DMS153 treated with DMSO at 0.1 percent for 48 hours (cell line): ENCODE results near the gene NECTIN2.
"Not testable (repeated sequence)": the region's sequence is repeated elsewhere in the genome, so short reads cannot be mapped to it uniquely, and the experiment has no call there.

Experiments used
- DNase-seq: peaks from one replicate; lab custom pipeline; 2025; ENCODE audit not compliant: unreplicated experiment; lab: John Stamatoyannopoulos, UW

Gene NECTIN2

DNA sequence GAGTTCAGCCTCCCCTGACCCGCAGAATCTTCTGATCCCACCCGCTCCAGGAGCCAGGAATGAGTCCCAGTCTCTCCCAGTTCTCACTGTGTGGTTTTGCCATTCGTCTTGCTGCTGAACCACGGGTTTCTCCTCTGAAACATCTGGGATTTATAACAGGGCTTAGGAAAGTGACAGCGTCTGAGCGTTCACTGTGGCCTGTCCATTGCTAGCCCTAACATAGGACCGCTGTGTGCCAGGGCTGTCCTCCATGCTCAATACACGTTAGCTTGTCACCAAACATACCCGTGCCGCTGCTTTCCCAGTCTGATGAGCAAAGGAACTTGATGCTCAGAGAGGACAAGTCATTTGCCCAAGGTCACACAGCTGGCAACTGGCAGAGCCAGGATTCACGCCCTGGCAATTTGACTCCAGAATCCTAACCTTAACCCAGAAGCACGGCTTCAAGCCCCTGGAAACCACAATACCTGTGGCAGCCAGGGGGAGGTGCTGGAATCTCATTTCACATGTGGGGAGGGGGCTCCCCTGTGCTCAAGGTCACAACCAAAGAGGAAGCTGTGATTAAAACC lies 58.4 kb downstream of the NECTIN2 start:
- DNase-seq = no peak

DNA sequence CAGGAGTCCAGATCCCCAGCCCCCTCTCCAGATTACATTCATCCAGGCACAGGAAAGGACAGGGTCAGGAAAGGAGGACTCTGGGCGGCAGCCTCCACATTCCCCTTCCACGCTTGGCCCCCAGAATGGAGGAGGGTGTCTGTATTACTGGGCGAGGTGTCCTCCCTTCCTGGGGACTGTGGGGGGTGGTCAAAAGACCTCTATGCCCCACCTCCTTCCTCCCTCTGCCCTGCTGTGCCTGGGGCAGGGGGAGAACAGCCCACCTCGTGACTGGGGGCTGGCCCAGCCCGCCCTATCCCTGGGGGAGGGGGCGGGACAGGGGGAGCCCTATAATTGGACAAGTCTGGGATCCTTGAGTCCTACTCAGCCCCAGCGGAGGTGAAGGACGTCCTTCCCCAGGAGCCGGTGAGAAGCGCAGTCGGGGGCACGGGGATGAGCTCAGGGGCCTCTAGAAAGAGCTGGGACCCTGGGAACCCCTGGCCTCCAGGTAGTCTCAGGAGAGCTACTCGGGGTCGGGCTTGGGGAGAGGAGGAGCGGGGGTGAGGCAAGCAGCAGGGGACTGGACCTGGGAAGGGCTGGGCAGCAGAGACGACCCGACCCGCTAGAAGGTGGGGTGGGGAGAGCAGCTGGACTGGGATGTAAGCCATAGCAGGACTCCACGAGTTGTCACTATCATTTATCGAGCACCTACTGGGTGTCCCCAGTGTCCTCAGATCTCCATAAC lies 59.5 kb downstream of the NECTIN2 start, which contains the start of gene APOE:
TSS of gene APOE (plus strand) at position 360 of the 724 bp plus-strand sequence. CDS start 829 bp downstream, outside the sequence.
- DNase-seq = no peak

DNA sequence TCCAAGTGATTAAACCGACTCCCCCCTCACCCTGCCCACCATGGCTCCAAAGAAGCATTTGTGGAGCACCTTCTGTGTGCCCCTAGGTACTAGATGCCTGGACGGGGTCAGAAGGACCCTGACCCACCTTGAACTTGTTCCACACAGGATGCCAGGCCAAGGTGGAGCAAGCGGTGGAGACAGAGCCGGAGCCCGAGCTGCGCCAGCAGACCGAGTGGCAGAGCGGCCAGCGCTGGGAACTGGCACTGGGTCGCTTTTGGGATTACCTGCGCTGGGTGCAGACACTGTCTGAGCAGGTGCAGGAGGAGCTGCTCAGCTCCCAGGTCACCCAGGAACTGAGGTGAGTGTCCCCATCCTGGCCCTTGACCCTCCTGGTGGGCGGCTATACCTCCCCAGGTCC lies 61.5 kb downstream of the NECTIN2 start:
- DNase-seq = no peak

DNA sequence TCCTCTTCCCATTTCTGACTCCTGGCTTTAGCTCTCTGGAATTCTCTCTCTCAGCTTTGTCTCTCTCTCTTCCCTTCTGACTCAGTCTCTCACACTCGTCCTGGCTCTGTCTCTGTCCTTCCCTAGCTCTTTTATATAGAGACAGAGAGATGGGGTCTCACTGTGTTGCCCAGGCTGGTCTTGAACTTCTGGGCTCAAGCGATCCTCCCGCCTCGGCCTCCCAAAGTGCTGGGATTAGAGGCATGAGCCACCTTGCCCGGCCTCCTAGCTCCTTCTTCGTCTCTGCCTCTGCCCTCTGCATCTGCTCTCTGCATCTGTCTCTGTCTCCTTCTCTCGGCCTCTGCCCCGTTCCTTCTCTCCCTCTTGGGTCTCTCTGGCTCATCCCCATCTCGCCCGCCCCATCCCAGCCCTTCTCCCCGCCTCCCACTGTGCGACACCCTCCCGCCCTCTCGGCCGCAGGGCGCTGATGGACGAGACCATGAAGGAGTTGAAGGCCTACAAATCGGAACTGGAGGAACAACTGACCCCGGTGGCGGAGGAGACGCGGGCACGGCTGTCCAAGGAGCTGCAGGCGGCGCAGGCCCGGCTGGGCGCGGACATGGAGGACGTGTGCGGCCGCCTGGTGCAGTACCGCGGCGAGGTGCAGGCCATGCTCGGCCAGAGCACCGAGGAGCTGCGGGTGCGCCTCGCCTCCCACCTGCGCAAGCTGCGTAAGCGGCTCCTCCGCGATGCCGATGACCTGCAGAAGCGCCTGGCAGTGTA lies 62.2 kb downstream of the NECTIN2 start:
- no peak for DNase-seq

DNA sequence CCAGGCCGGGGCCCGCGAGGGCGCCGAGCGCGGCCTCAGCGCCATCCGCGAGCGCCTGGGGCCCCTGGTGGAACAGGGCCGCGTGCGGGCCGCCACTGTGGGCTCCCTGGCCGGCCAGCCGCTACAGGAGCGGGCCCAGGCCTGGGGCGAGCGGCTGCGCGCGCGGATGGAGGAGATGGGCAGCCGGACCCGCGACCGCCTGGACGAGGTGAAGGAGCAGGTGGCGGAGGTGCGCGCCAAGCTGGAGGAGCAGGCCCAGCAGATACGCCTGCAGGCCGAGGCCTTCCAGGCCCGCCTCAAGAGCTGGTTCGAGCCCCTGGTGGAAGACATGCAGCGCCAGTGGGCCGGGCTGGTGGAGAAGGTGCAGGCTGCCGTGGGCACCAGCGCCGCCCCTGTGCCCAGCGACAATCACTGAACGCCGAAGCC lies 62.8 kb downstream of the NECTIN2 start:
- DNase-seq = no peak

DNA sequence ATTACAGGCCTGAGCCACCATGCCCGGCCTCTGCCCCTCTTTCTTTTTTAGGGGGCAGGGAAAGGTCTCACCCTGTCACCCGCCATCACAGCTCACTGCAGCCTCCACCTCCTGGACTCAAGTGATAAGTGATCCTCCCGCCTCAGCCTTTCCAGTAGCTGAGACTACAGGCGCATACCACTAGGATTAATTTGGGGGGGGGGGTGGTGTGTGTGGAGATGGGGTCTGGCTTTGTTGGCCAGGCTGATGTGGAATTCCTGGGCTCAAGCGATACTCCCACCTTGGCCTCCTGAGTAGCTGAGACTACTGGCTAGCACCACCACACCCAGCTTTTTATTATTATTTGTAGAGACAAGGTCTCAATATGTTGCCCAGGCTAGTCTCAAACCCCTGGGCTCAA lies 63.7 kb downstream of the NECTIN2 start:
- no peak for DNase-seq

DNA sequence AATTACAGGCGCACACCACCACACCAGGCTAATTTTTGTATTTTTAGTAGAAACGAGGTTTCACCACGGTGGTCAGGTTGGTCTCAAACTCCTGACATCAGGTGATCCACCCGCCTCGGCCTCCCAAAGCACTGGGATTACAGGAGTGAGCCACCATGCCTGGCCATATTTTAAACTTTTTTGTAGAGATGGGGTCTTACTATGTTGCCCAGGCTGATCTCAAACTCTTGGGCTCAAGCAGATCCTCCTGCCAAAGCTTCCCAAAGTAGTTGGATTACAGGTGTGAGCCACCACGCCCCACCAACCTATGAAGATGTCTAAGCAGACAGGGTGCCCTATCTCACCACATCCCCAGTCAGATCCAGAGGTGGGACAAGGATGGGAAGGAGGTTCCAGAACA lies 65.8 kb downstream of the NECTIN2 start:
- not testable (repeated sequence) for DNase-seq

DNA sequence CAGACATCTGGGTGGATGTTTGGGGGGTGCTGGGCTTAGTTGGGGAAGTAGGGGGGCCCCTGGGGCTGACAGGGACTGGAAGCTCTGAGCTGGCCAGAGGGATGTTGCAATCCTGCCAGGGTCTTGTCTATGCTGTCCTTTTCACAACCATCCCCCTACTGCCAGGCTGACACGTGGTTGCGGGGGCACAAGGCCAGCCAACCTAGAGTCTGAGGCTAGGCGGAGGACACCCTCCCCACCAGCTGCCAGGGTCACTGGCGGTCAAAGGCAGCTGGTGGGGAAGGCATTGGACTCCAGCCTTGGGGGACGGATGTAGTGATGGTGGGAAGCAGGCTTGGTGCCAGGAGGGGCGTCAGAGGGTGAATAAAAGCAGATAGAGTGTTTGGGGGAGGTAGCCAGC lies 66.8 kb downstream of the NECTIN2 start:
- DNase-seq = no peak

DNA sequence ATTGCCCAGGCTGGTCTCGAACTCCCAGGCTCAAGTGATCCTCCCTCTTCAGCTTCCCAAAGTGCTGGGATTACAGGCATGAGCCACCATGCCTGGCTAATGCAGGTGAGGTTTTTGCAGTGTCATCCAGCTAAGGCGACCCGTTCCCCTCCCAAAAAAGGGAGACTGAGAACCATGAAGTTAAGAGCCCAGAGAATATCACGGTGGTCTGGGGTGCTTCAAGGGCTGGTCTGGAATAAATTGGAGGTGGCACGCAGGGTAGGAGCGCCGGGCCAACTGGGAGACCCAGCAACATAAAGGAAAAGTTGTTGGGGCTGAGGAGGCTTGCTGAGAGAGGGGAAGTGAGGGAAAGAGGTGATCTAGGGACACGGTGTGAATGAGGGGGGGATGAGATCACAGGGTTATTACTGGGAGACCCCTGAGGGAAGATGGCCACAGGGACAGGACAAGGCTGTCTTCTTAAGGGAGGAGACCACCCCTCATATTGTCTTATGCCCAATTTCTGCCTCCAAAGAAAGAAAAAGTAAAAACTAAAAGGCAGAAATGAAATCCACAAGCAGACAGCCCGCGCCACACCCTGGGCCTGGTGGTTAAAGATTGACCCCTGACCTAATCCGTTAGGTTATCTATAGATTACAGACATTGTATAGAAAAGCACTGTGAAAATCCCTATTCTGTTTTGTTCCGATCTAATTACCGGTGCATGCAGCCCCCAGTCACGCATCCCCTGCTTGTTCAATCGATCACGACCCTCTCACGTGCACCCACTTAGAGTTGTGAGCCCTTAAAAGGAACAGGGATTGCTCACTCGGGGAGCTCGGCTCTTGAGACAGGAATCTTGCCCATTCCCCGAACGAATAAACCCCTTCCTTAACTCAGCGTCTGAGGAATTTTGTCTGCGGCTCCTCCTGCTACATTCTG lies 67.7 kb downstream of the NECTIN2 start:
- not testable (repeated sequence) for DNase-seq

DNA sequence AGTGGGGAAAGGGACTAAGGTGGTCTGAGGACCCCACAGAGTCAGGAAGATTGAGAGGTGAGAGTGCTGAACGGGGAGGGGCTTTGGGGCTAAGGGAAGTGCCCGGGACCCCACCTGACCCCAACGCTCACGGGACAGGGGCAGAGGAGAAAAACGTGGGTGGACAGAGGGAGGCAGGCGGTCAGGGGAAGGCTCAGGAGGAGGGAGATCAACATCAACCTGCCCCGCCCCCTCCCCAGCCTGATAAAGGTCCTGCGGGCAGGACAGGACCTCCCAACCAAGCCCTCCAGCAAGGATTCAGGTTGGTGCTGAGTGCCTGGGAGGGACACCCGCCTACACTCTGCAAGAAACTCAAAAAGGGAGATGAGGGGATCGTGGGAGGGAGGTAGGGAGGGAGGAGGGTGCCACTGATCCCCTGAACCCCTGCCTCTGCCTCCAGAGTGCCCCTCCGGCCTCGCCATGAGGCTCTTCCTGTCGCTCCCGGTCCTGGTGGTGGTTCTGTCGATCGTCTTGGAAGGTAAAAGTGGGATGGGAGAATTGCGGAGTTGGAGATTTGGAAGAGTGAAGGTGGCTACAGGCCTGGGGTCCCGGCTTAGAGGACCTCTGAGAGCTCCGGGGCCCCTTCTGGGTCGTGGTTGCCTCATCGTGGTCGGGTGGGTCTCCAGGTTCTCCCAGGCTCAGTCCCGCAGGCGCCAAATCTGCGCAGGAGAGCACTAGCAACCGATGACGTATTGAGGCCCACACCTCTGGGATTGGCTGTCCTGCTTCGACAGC lies 68.5 kb downstream of the NECTIN2 start, which contains the start of gene APOC1:
TSS of gene APOC1 (plus strand) at position 176 of the 774 bp plus-strand sequence. CDS start at position 460, 284 bp downstream.
- peak; percentile 81 for DNase-seq

DNA sequence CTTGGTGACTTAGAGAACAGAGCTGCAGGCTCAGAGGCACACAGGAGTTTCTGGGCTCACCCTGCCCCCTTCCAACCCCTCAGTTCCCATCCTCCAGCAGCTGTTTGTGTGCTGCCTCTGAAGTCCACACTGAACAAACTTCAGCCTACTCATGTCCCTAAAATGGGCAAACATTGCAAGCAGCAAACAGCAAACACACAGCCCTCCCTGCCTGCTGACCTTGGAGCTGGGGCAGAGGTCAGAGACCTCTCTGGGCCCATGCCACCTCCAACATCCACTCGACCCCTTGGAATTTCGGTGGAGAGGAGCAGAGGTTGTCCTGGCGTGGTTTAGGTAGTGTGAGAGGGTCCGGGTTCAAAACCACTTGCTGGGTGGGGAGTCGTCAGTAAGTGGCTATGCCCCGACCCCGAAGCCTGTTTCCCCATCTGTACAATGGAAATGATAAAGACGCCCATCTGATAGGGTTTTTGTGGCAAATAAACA lies 78.2 kb downstream of the NECTIN2 start:
- DNase-seq = no peak

DNA sequence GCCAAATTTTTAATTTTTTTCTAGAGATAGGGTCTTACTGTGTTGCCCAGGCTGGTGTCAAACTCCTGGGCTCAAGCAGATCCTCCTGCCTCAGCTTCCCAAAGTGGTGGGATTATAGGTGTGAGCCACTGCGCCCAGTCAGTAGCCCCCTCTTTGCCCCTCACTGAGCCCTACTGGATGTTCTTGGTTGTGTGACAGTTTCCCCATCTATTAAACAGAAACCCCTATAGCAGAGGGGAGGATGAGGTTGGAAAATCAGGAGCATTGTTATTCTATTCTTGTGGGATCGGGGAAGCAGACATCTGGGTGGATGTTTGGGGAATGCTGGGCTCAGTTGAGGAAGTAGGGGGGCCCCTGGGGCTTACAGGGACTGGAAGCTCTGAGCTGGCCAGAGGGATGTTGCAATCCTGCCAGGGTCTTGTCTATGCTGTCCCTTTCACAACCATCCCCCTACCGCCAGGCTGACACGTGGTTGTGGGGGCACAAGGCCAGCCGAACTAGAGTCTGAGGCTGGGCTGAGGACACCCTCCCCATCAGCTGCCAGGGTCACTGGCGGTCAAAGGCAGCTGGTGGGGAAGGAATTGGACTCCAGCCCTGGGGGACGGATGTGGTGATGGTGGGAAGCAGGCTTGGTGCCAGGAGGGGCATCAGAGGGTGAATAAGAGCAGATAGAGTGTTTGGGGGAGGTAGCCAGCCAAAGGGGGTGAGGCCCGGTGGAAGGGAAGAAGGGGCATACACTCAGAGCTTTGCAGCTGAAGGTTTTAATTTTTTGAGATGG lies 79.2 kb downstream of the NECTIN2 start:
- no peak for DNase-seq

DNA sequence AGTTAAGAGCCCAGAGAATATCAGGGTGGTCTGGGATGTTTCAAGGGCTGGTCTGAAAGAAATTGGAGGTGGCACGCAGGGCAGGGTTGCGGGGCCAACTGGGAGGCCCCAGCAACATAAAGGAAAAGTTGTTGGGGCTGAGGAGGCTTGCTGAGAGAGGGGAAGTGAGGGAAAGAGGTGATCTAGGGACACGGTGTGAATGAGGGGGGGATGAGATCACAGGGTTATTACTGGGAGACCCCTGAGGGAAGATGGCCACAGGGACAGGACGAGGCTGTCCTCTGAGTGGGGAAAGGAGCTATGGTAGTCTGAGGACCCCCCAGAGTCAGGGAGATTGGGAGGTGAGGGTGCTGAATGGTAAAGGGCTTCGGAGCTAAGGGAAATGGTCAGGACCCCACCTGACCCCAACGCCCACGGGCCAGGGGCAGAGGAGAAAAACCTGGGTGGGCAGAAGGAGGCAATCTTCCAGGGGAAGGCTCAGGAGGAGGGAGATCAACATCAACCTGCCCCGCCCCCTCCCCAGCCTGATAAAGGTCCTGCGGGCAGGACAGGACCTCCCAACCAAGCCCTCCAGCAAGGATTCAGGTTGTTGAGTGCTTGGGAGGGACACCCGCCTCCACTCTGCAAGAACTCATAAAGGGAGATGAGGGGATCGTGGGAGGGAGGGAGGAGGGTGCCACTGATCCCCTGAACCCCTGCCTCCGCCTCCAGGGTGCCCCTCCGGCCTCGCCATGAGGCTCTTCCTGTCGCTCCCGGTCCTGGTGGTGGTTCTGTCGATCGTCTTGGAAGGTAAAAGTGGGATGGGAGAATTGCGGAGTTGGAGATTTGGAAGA lies 80.4 kb downstream of the NECTIN2 start:
- not testable (repeated sequence) for DNase-seq

DNA sequence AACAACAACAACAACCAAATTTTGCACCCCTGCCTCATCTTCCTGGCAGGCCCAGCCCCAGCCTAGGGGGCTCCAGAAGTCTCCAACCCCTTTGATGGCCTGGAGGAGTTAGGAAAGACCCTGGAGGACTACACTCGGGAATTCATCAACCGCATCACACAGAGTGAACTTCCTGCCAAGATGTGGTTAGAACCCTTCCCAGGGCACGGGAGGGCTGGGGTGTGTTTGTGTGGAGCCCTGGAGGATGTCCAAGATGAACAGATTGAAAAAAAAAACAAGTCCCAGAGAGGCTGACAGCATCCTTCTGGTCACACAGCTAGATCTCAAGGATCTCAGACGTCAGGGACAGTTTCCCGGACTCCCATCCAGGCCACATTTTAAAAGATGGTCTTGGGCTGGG lies 81.6 kb downstream of the NECTIN2 start:
- no peak for DNase-seq

DNA sequence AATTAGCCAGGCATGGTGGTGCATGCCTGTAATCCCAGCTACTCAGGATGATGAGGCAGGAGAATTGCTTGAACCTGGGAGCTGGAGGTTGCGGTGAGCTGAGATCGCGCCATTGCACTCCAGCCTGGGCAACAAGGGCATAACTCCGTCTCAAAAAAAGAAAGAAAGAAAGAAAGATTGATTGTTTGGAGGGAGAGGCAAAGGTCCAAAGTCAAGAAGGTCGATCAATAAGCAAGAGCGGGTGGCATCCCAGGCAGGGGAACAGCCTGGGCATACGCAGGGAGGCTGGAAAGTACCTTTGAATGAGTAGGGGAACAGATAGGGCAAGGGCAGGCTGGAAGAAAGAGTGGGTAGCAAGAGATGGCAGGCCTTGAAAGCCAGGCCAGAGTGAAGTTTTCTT lies 84.0 kb downstream of the NECTIN2 start:
- no peak for DNase-seq

DNA sequence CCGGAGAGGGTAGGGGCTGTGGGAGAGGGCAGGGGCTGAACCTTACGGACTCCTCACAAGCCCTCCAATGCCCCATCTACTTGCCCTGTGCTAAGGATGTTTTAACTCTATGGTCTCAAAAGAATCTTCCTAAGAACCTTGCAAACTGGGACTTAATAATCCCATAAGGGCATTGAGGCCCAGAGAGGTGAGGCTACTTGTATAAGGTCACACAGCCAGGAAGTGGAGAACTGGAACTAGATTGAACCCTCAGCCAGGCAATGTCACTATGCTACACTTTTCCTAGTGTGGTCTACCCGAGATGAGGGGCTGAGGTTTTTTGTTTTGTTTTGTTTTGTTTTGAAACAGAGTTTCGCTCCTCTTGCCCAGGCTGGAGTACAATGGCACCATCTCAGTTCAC lies 85.4 kb downstream of the NECTIN2 start:
- no peak for DNase-seq
